HEK293T (cell line): Measurements from ENCODE around the gene DKK3.

Experiments used
- BHLHE40 ChIP-seq: fragments of 450-650 bp; IDR thresholded peaks from 2 replicates; pipeline ENCODE4 v1.6.1; 2016; ENCODE audit warnings: mild to moderate bottlenecking, moderate library complexity, borderline replicate concordance
- ELF4 ChIP-seq: fragments of 450-650 bp; IDR thresholded peaks from 2 replicates; pipeline ENCODE4 v1.6.1; 2017; ENCODE audit warnings: antibody characterized with exemption
- FOXM1 ChIP-seq: fragments of 450-650 bp; IDR thresholded peaks from 2 replicates; pipeline ENCODE4 v1.6.1; 2017; ENCODE audit warnings: mild to moderate bottlenecking, borderline replicate concordance
- SP1 ChIP-seq: fragments of 450-650 bp; IDR thresholded peaks from 2 replicates; pipeline ENCODE4 v1.6.1; 2017
- ZNF384 ChIP-seq: fragments of 450-650 bp; IDR thresholded peaks from 2 replicates; pipeline ENCODE4 v1.6.1; 2016

DNA sequence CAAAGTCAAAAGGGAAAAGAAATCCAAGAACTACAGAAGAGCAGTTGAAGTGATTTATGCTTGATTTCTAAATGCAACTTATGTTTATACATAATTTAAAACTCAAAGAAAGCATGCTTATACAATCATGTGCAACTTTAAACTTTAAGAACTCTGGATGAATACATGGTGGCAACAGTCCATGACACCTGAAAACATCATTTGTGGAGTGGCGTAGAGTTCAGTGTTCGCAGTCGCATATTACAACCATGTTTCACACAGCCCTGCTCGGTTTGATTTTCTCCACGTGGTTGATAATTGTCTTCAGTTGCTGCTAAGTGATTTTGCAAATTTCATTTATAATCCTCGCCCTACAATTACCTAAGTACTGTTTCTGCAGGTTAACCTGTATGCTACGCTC, 45.4 kb downstream of the DKK3 start:
- TF ChIP-seq ELF4: no peak
- TF ChIP-seq BHLHE40: no peak
- no peak for TF ChIP-seq FOXM1
- TF ChIP-seq ZNF384: no peak
- TF ChIP-seq SP1: no peak
